Progenitor cell of endocrine pancreas (in vitro differentiated cells): Measurements from ENCODE around the gene ADAMTSL5. TPM values are rescaled to one million over a fixed set of nuclear protein-coding genes. Genes with fewer than 3 reads are reported as not detected.
A peak's percentile ranks its signal among the peaks of the same experiment; 100 is the strongest.
"Not testable (repeated sequence)": the region's sequence is repeated elsewhere in the genome, so short reads cannot be mapped to it uniquely, and the experiment has no call there.

Experiments used
- DNase-seq: peaks from one replicate; pipeline ENCODE4 v3.0.0; 2021; ENCODE audit warnings: low spot score; ENCODE audit not compliant: unreplicated experiment
- H3K27ac Mint-ChIP-seq: 2 replicates; pipeline ENCODE4 v1.8.0; 2021; ENCODE audit warnings: mild to moderate bottlenecking, moderate library complexity, mixed read lengths
- H3K27me3 Mint-ChIP-seq: 2 replicates; pipeline ENCODE4 v1.8.0; 2021; ENCODE audit warnings: mixed read lengths
- H3K36me3 Mint-ChIP-seq: 2 replicates; pipeline ENCODE4 v1.8.0; 2022; ENCODE audit warnings: mixed read lengths; ENCODE audit not compliant: insufficient read depth
- H3K4me1 Mint-ChIP-seq: 2 replicates; pipeline ENCODE4 v1.8.0; 2021; ENCODE audit warnings: low read depth, mixed read lengths
- H3K4me3 Mint-ChIP-seq: 2 replicates; pipeline ENCODE4 v1.8.0; 2021; ENCODE audit warnings: low read depth, mild to moderate bottlenecking, moderate library complexity, mixed read lengths
- H3K9me3 Mint-ChIP-seq: 2 replicates; pipeline ENCODE4 v1.8.0; 2021; ENCODE audit warnings: low read depth, mixed read lengths
- CTCF ChIP-seq: fragments of 200-600 bp; sonication (generic); IDR thresholded peaks from one replicate; pipeline ENCODE4 v1.5.0; 2021; ENCODE audit warnings: antibody characterized with exemption, mild to moderate bottlenecking; ENCODE audit not compliant: unreplicated experiment
- total RNA-seq: library from RNA; stranded (reverse); gene quantifications from 2 replicates; pipeline ENCODE4 v1.2.1, GENCODE V29; 2021

Gene ADAMTSL5
- total RNA-seq, 1 donor from 2014 or later, result 2.3 TPM

DNA sequence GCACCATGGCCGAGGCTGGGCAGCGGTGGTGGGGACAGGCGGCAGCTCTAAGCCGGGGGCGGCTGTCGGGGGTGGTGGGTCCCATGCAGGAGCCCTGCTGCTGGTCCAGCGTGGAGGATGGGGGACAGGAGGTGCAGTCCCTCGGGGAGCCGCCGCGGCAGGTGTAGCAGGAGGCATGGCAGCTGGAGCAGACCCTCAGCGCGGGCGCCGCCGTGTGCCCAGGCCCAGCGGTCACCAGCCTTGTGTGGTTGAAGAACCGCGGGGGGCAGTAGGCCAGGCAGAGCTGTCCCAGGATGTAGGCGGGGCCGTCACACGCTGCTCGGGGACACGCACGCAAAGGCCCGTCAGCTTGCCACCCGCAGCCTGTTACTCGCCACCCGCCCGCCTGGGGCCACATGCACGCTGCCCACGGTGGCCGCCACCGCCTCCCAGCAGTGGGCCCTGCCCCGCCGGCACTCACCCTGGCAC, 30.9 kb downstream of the ADAMTSL5 start:
- DNase-seq, result no peak
- Mint-ChIP-seq H3K27ac (no peak overlapping the region), H3K4me1 (peaks cover 6% of the 10 kb centered on the region), H3K27me3 (no peaks in the 10 kb centered on the region), H3K9me3 (no peaks in the 10 kb centered on the region), H3K36me3 (peaks cover 3% of the 10 kb centered on the region), H3K4me3 (no peak overlapping the region)
- TF ChIP-seq CTCF, result no peak

GRCh38 chr19:1481224-1481892, 31.5 kb downstream of the ADAMTSL5 start:
- H3K4me1 Mint-ChIP-seq, result peaks cover 6% of the 10 kb centered on the region
- H3K36me3 Mint-ChIP-seq, result peaks cover 3% of the 10 kb centered on the region
- no peak overlapping the region for H3K27ac Mint-ChIP-seq
- H3K9me3 Mint-ChIP-seq, result no peaks in the 10 kb centered on the region
- H3K4me3 Mint-ChIP-seq, result no peak overlapping the region
- no peak for DNase-seq
- no peaks in the 10 kb centered on the region for H3K27me3 Mint-ChIP-seq
- TF ChIP-seq CTCF, result no peak

DNA sequence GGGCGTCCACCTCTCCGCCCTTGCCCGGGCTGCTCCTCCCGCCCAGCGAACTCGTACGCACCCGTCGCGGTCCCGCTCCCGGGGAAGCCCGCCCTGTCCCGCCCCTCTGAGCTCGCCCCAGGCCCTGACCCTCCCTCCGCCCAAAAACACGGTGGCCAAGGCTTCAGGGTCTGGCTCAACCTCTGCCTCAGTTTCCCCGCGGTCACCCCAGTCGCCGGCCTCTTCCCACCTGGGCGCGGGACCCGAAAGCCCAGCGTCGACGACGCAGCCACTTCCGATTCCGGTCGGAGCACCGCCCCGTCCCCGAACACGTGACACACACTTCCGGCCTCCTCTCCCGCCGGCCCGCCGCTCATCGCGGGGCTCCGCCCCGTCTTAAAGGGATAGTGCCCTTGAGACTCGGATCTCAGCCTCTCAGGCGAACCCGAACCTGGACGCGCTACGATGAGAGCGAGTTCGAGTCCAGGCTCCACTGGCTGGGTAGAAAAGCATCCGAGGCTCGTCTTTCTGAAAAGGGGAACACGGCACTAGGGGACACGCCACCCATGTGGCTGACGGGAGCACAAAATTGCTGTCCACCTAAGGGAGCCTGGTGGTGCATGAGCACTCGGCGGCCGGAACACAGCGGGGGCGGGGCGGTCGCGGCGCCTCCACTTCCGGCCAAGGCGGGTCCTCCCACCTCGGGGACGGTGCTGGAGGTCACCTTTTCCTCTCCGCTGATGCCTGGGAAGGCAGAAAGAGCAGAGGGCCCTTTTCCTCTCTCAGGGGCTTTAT, 33.7 kb downstream of the ADAMTSL5 start, which contains the start of gene C19orf25:
TSS of gene C19orf25 (minus strand) at position 282 of the 774 bp plus-strand sequence. CDS start 312 bp downstream, outside the sequence.
- Mint-ChIP-seq H3K9me3 (no peaks in the 10 kb centered on the region), H3K27ac (peak within 1 kb of the TSS; percentile 92), H3K4me1 (peaks cover 6% of the 10 kb centered on the region), H3K4me3 (peak within 1 kb of the TSS; percentile 97), H3K27me3 (no peaks in the 10 kb centered on the region), H3K36me3 (peaks cover 3% of the 10 kb centered on the region)
- TF ChIP-seq CTCF, result peak; percentile 1
- DNase-seq, result peak; percentile 84

DNA sequence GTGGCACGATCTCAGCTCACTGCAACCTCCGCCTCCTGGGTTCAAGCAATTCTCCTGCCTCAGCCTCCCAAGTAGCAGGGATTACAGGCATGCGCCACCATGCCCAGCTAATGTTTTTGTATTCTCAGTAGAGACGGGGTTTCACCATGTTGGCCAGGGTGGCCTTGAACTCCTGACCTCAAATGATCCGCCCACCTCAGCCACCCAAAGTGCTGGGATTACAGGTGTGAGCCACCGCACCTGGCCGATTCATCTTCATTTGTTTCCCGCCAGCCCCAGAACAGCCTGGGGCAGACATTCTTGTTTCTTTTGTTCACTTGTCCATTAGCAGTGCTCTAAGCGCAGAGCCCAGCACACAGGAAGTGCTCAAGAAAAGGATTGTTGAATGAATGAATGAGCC, 35.8 kb downstream of the ADAMTSL5 start:
- not testable (repeated sequence) for DNase-seq, H3K27me3 Mint-ChIP-seq, H3K36me3 Mint-ChIP-seq, H3K9me3 Mint-ChIP-seq, H3K27ac Mint-ChIP-seq, H3K4me1 Mint-ChIP-seq
- H3K4me3 Mint-ChIP-seq, result peak overlapping the region; percentile 58

GRCh38 chr19:1475751-1476437, 36.9 kb downstream of the ADAMTSL5 start:
- Mint-ChIP-seq H3K36me3 (peaks cover 3% of the 10 kb centered on the region), H3K27ac (no peak overlapping the region), H3K4me3 (no peak overlapping the region), H3K4me1 (peaks cover 6% of the 10 kb centered on the region), H3K27me3 (peaks cover 18% of the 10 kb centered on the region), H3K9me3 (no peaks in the 10 kb centered on the region)
- DNase-seq, result no peak
- no peak for TF ChIP-seq CTCF
